WTC11 (cell line): Measurements from ENCODE around the gene THAP6. TPM values are rescaled to one million over a fixed set of nuclear protein-coding genes. Genes with fewer than 3 reads are reported as not detected.
"Not testable (repeated sequence)": the region's sequence is repeated elsewhere in the genome, so short reads cannot be mapped to it uniquely, and the experiment has no call there.

Source experiments
- ATAC-seq: fragments of 200-7000 bp; cut with Tn5 transposase; 2 replicates; pipeline ENCODE4 v1.10.0; 2021; ENCODE audit warnings: mild to moderate bottlenecking, moderate library complexity
- CTCF ChIA-PET: fragments of 300-600 bp; sonication (Branson Sonifier 250); formaldehyde crosslinking; loops from one replicate; lab custom pipeline; 2021; ENCODE audit warnings: antibody characterized with exemption; lab: Charles Lee
- POLR2A ChIA-PET: fragments of 350-600 bp; sonication (Branson Sonifier 250); formaldehyde crosslinking; loops from one replicate; lab custom pipeline; 2021; ENCODE audit warnings: antibody characterized with exemption; lab: Charles Lee
- DNase-seq: peaks from one replicate; pipeline ENCODE4 v3.0.0; 2021; ENCODE audit warnings: low spot score
- H3K27ac Mint-ChIP-seq: 2 replicates; pipeline ENCODE4 v1.8.0; 2021; ENCODE audit warnings: mixed read lengths
- H3K27me3 Mint-ChIP-seq: 2 replicates; pipeline ENCODE4 v1.8.0; 2021; ENCODE audit warnings: low read depth, mild to moderate bottlenecking, moderate library complexity, mixed read lengths
- H3K36me3 Mint-ChIP-seq: 2 replicates; pipeline ENCODE4 v1.8.0; 2021; ENCODE audit warnings: mixed read lengths
- H3K4me1 Mint-ChIP-seq: 2 replicates; pipeline ENCODE4 v1.8.0; 2022; ENCODE audit warnings: mixed read lengths
- H3K4me3 Mint-ChIP-seq: 2 replicates; pipeline ENCODE4 v1.8.0; 2021; ENCODE audit warnings: mild to moderate bottlenecking, moderate library complexity, mixed read lengths
- H3K9me3 Mint-ChIP-seq: 2 replicates; pipeline ENCODE4 v1.8.0; 2021; ENCODE audit warnings: mixed read lengths
- ESRRA ChIP-seq: sonication (generic); formaldehyde crosslinking; IDR thresholded peaks from 2 replicates; pipeline ENCODE4 v1.8.1; 2022; ENCODE audit warnings: mild to moderate bottlenecking, missing genetic modification reagents, borderline replicate concordance
- FOXK1 ChIP-seq: sonication (generic); formaldehyde crosslinking; IDR thresholded peaks from 2 replicates; pipeline ENCODE4 v1.8.0; 2022; ENCODE audit warnings: mild to moderate bottlenecking, moderate library complexity, missing genetic modification reagents
- JUN ChIP-seq: sonication (generic); formaldehyde crosslinking; IDR thresholded peaks from 2 replicates; pipeline ENCODE4 v1.8.0; 2023; ENCODE audit warnings: mild to moderate bottlenecking, missing genetic modification reagents
- NR3C1 ChIP-seq: sonication (generic); formaldehyde crosslinking; conservative IDR thresholded peaks from 2 replicates; pipeline ENCODE4 v1.8.1; 2023; ENCODE audit warnings: low read depth, mild to moderate bottlenecking, missing genetic modification reagents
- PRRX2 ChIP-seq: fragments of 250-450 bp; sonication (Bioruptor Pico); IDR thresholded peaks from 2 replicates; pipeline ENCODE4 v1.8.0; 2021; ENCODE audit warnings: mild to moderate bottlenecking
- SP1 ChIP-seq: sonication (generic); formaldehyde crosslinking; conservative IDR thresholded peaks from 2 replicates; pipeline ENCODE4 v1.8.1; 2022; ENCODE audit warnings: missing genetic modification reagents
- ZNF219 ChIP-seq: sonication (generic); formaldehyde crosslinking; IDR thresholded peaks from 2 replicates; pipeline ENCODE4 v1.8.0; 2023; ENCODE audit warnings: missing genetic modification reagents, mild to moderate bottlenecking, borderline replicate concordance
- ZNF232 ChIP-seq: sonication (generic); formaldehyde crosslinking; IDR thresholded peaks from 2 replicates; pipeline ENCODE4 v1.8.0; 2022; ENCODE audit warnings: mild to moderate bottlenecking, missing genetic modification reagents
- ZNF317 ChIP-seq: sonication (generic); formaldehyde crosslinking; IDR thresholded peaks from 2 replicates; pipeline ENCODE4 v1.8.1; 2023; ENCODE audit warnings: low read depth, mild to moderate bottlenecking, moderate library complexity, missing genetic modification reagents, borderline replicate concordance
- ZNF396 ChIP-seq: fragments of 250-450 bp; sonication (Bioruptor Pico); IDR thresholded peaks from 2 replicates; pipeline ENCODE4 v1.8.0; 2021; ENCODE audit warnings: mild to moderate bottlenecking, moderate library complexity, borderline replicate concordance
- total RNA-seq: library from RNA; stranded (reverse); gene quantifications from 3 replicates; pipeline ENCODE4 v1.2.3, GENCODE V29; 2021
- TF ChIP-seq, protein P1 (sequence below): fragments of 250-450 bp; sonication (Bioruptor Pico); IDR thresholded peaks from 2 replicates; pipeline ENCODE4 v1.9.0; 2021; ENCODE audit warnings: mild to moderate bottlenecking, borderline replicate concordance
- TF ChIP-seq, protein P2 (sequence below): sonication (generic); formaldehyde crosslinking; IDR thresholded peaks from 2 replicates; pipeline ENCODE4 v1.8.1; 2022; ENCODE audit warnings: low read depth, mild to moderate bottlenecking, moderate library complexity, missing genetic modification reagents, borderline replicate concordance
- TF ChIP-seq, protein P3 (sequence below): sonication (generic); formaldehyde crosslinking; conservative IDR thresholded peaks from 2 replicates; pipeline ENCODE4 v1.8.1; 2022; ENCODE audit warnings: mild to moderate bottlenecking, missing genetic modification reagents
- TF ChIP-seq, protein P4 (sequence below): sonication (generic); formaldehyde crosslinking; IDR thresholded peaks from 2 replicates; pipeline ENCODE4 v1.8.1; 2023; ENCODE audit warnings: mild to moderate bottlenecking, moderate library complexity, missing genetic modification reagents
- TF ChIP-seq, protein P5 (sequence below): sonication (generic); formaldehyde crosslinking; IDR thresholded peaks from 2 replicates; pipeline ENCODE4 v1.8.1; 2022; ENCODE audit warnings: low read depth, missing genetic modification reagents, borderline replicate concordance
- TF ChIP-seq, protein P6 (sequence below): sonication (generic); formaldehyde crosslinking; IDR thresholded peaks from 2 replicates; pipeline ENCODE4 v1.8.1; 2023; ENCODE audit warnings: mild to moderate bottlenecking, missing genetic modification reagents, moderate library complexity
- TF ChIP-seq, protein P7 (sequence below): sonication (generic); formaldehyde crosslinking; IDR thresholded peaks from 2 replicates; pipeline ENCODE4 v1.8.1; 2022; ENCODE audit warnings: missing genetic modification reagents, borderline replicate concordance

Gene THAP6
- total RNA-seq, 1 experiment from 2014 or later = 13.3 TPM

DNA sequence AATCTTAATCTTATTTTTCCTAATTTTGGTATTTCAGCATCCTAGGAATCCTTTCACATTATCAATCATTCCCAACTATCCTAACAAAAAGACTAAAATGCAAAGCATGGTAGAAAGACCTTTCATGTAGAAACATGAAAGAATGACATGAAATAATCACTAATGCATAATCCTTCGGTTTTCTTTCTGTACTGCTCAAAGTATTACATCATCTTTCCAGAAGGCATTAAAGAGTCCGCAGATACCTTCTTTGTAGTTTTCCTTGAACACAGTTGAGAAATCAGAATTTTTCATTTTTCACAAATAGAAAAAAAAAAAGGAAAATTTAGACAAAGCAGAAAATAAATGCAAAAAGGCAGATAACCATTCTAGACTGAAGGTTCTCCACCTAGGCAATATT lies 11.6 kb upstream of the THAP6 start (continued):
- TF ChIP-seq, protein P1, sequence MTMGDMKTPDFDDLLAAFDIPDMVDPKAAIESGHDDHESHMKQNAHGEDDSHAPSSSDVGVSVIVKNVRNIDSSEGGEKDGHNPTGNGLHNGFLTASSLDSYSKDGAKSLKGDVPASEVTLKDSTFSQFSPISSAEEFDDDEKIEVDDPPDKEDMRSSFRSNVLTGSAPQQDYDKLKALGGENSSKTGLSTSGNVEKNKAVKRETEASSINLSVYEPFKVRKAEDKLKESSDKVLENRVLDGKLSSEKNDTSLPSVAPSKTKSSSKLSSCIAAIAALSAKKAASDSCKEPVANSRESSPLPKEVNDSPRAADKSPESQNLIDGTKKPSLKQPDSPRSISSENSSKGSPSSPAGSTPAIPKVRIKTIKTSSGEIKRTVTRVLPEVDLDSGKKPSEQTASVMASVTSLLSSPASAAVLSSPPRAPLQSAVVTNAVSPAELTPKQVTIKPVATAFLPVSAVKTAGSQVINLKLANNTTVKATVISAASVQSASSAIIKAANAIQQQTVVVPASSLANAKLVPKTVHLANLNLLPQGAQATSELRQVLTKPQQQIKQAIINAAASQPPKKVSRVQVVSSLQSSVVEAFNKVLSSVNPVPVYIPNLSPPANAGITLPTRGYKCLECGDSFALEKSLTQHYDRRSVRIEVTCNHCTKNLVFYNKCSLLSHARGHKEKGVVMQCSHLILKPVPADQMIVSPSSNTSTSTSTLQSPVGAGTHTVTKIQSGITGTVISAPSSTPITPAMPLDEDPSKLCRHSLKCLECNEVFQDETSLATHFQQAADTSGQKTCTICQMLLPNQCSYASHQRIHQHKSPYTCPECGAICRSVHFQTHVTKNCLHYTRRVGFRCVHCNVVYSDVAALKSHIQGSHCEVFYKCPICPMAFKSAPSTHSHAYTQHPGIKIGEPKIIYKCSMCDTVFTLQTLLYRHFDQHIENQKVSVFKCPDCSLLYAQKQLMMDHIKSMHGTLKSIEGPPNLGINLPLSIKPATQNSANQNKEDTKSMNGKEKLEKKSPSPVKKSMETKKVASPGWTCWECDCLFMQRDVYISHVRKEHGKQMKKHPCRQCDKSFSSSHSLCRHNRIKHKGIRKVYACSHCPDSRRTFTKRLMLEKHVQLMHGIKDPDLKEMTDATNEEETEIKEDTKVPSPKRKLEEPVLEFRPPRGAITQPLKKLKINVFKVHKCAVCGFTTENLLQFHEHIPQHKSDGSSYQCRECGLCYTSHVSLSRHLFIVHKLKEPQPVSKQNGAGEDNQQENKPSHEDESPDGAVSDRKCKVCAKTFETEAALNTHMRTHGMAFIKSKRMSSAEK (CRISPR knock-in tag) = no peak
- TF ChIP-seq, protein P2, sequence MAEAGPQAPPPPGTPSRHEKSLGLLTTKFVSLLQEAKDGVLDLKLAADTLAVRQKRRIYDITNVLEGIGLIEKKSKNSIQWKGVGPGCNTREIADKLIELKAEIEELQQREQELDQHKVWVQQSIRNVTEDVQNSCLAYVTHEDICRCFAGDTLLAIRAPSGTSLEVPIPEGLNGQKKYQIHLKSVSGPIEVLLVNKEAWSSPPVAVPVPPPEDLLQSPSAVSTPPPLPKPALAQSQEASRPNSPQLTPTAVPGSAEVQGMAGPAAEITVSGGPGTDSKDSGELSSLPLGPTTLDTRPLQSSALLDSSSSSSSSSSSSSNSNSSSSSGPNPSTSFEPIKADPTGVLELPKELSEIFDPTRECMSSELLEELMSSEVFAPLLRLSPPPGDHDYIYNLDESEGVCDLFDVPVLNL (CRISPR knock-in tag) = no peak
- TF ChIP-seq ZNF396 = no peak

DNA sequence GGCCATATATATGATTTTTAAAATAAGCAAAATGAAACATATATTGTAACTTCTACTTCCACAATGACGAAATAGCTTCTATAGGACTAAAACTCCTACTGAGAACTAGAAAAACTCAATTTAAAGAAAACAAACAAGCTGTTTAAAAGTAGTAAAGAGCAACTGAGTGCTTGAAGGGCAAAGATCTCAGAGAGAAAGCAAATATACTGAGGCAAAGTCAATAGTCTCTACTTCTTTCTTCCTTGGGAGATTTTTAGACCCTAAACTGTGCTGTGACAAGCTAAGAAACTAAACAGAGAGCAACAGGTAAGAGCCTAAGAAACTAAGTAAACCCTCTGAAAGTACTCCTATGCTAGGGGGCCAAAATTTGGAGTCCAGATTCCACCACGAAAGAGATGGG lies 8.6 kb upstream of the THAP6 start:
- ChIA-PET CTCF (no interaction called here), POLR2A (interaction anchor here (0.7 kb wide), 1 partner anchor 1332 kb away, joined by 6 read pairs; no protein-coding TSS in a partner anchor)
- ATAC-seq (no peak), DNase-seq (no peak)
- H3K27ac Mint-ChIP-seq = no peak overlapping the region
- peaks cover 5% of the 10 kb centered on the region for H3K9me3 Mint-ChIP-seq
- no peaks in the 10 kb centered on the region for H3K27me3 Mint-ChIP-seq
- no peak overlapping the region for H3K4me3 Mint-ChIP-seq
- H3K4me1 Mint-ChIP-seq = peaks cover 14% of the 10 kb centered on the region
- H3K36me3 Mint-ChIP-seq = peaks cover 30% of the 10 kb centered on the region
- TF ChIP-seq, protein P3, sequence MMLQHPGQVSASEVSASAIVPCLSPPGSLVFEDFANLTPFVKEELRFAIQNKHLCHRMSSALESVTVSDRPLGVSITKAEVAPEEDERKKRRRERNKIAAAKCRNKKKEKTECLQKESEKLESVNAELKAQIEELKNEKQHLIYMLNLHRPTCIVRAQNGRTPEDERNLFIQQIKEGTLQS (CRISPR knock-in tag) = no peak
- TF ChIP-seq ZNF219 (CRISPR knock-in tag) = no peak
- no peak for TF ChIP-seq SP1 (CRISPR knock-in tag)
- no peak for TF ChIP-seq PRRX2 (CRISPR knock-in tag)
- TF ChIP-seq ZNF396 = no peak
- TF ChIP-seq, protein P2 (CRISPR knock-in tag) = no peak
- TF ChIP-seq, protein P4, sequence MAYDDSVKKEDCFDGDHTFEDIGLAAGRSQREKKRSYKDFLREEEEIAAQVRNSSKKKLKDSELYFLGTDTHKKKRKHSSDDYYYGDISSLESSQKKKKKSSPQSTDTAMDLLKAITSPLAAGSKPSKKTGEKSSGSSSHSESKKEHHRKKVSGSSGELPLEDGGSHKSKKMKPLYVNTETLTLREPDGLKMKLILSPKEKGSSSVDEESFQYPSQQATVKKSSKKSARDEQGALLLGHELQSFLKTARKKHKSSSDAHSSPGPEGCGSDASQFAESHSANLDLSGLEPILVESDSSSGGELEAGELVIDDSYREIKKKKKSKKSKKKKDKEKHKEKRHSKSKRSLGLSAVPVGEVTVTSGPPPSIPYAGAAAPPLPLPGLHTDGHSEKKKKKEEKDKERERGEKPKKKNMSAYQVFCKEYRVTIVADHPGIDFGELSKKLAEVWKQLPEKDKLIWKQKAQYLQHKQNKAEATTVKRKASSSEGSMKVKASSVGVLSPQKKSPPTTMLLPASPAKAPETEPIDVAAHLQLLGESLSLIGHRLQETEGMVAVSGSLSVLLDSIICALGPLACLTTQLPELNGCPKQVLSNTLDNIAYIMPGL = no peak
- no peak for TF ChIP-seq NR3C1 (CRISPR knock-in tag)
- no peak for TF ChIP-seq ZNF232
- TF ChIP-seq ZNF317 (CRISPR knock-in tag) = no peak
- TF ChIP-seq, protein P5, sequence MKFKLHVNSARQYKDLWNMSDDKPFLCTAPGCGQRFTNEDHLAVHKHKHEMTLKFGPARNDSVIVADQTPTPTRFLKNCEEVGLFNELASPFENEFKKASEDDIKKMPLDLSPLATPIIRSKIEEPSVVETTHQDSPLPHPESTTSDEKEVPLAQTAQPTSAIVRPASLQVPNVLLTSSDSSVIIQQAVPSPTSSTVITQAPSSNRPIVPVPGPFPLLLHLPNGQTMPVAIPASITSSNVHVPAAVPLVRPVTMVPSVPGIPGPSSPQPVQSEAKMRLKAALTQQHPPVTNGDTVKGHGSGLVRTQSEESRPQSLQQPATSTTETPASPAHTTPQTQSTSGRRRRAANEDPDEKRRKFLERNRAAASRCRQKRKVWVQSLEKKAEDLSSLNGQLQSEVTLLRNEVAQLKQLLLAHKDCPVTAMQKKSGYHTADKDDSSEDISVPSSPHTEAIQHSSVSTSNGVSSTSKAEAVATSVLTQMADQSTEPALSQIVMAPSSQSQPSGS (CRISPR knock-in tag) = no peak
- no peak for TF ChIP-seq JUN (CRISPR knock-in tag)
- TF ChIP-seq, protein P6, sequence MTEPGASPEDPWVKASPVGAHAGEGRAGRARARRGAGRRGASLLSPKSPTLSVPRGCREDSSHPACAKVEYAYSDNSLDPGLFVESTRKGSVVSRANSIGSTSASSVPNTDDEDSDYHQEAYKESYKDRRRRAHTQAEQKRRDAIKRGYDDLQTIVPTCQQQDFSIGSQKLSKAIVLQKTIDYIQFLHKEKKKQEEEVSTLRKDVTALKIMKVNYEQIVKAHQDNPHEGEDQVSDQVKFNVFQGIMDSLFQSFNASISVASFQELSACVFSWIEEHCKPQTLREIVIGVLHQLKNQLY (CRISPR knock-in tag) = no peak
- TF ChIP-seq ESRRA = no peak
- TF ChIP-seq, protein P7, sequence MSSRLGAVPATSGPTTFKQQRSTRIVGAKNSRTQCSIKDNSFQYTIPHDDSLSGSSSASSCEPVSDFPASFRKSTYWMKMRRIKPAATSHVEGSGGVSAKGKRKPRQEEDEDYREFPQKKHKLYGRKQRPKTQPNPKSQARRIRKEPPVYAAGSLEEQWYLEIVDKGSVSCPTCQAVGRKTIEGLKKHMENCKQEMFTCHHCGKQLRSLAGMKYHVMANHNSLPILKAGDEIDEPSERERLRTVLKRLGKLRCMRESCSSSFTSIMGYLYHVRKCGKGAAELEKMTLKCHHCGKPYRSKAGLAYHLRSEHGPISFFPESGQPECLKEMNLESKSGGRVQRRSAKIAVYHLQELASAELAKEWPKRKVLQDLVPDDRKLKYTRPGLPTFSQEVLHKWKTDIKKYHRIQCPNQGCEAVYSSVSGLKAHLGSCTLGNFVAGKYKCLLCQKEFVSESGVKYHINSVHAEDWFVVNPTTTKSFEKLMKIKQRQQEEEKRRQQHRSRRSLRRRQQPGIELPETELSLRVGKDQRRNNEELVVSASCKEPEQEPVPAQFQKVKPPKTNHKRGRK (CRISPR knock-in tag) = no peak
- TF ChIP-seq FOXK1 (CRISPR knock-in tag) = no peak

DNA sequence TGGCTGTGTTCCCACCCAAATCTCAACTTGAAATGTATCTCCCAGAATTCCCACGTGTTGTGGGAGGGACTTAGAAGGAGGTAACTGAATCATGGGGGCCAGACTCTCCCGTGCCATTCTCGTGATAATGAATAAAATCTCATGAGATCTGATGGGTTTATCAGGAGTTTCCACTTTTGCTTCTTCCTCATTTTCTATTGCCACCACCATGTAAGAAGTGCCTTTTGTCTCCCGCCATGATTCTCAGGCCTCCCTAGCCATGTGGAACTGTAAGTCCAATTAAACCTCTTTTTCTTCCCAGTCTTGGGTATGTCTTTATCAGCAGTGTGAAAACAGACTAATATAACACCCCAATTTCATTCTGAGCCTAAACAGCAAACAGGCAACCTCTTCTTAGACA lies 4.7 kb upstream of the THAP6 start:
- Mint-ChIP-seq H3K4me1 (peaks cover 22% of the 10 kb centered on the region), H3K36me3 (peaks cover 21% of the 10 kb centered on the region)
- CTCF ChIA-PET, ATAC-seq, POLR2A ChIA-PET, H3K27me3 Mint-ChIP-seq, H3K9me3 Mint-ChIP-seq, H3K27ac Mint-ChIP-seq, DNase-seq, H3K4me3 Mint-ChIP-seq: not testable (repeated sequence)
